Measurements from ENCODE around the gene TMEM176B. TPM values are rescaled to one million over a fixed set of nuclear protein-coding genes. Genes with fewer than 3 reads are reported as not detected.

TMEM176B gene
- total and polyA plus RNA-seq, 7 donors, result 47.4 to 246 (median 52.3) TPM

GRCh38 chr7:150828384-150828783 lies 28.2 kb upstream of the TMEM176B start:
- Histone ChIP-seq H3K4me1 (no peaks in the 10 kb centered on the region), H3K4me3 (no peak overlapping the region), H3K27me3 (no peaks in the 10 kb centered on the region), H3K9me3 (no peaks in the 10 kb centered on the region), H3K27ac (no peak overlapping the region), H3K36me3 (no peaks in the 10 kb centered on the region)
- TF ChIP-seq CTCF (IDR thresholded peaks at IDR 0.05), result no peak
- no peak for TF ChIP-seq POLR2A (IDR thresholded peaks at IDR 0.05)
- no peak for TF ChIP-seq EP300 (IDR thresholded peaks at IDR 0.05)
- no peak for TF ChIP-seq POLR2AphosphoS5 (IDR thresholded peaks at IDR 0.05)
- no peak for DNase-seq
- 69 to 91% methylated on average over 2 of the region's 2 CpGs for WGBS, 2 donors
- intact Hi-C loops (cut with DNase I), result no loop called here

DNA sequence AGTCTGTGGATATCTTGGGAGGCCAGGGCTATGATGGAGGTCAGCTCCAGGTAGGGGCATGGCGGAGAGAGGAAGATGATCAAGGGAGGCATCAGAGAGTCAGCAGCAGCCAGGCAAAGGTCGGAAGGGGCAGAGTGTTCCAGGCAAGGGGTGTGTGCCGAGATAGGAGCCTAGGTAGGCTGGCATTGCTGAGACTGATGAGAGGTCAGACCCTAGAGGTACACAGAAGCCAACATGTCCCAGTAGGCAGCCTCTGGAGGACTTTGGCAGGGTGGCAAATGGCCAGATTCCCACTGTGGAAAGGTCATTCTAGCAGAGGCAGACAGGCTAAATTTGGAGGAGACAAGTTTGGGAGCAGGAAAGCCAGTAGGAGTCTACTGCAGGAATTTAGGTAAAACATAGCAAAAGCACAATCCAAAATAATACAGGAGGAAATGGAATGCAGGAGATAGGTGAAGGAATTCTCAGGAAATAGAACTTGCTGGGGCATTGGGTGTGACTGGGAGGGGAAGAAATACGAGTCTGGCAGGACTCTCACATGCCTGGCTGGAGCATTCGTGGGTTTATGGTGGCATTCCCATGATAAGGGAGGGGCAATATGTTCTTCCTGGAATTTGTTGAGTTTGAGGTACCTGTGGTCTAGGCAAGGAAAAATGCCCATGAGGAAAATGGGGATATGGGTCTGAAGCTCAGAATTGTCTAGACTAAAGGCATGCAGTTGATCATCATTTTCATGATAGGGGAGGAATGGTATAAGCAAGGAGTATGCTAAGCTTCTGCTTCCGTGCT lies 26.1 kb upstream of the TMEM176B start:
- Histone ChIP-seq H3K4me3 (no peak overlapping the region), H3K27ac (no peak overlapping the region), H3K27me3 (no peaks in the 10 kb centered on the region), H3K4me1 (no peaks in the 10 kb centered on the region), H3K9me3 (no peaks in the 10 kb centered on the region), H3K36me3 (no peaks in the 10 kb centered on the region)
- peak; percentile 27 for DNase-seq
- TF ChIP-seq EP300 (IDR thresholded peaks at IDR 0.05), result no peak
- no peak for TF ChIP-seq POLR2A (IDR thresholded peaks at IDR 0.05)
- no peak for TF ChIP-seq CTCF (IDR thresholded peaks at IDR 0.05)
- no peak for TF ChIP-seq POLR2AphosphoS5 (IDR thresholded peaks at IDR 0.05)
- WGBS, 2 donors, result 23 to 70% methylated on average over 6 of the region's 6 CpGs
- intact Hi-C loops (cut with DNase I), result no loop called here

DNA sequence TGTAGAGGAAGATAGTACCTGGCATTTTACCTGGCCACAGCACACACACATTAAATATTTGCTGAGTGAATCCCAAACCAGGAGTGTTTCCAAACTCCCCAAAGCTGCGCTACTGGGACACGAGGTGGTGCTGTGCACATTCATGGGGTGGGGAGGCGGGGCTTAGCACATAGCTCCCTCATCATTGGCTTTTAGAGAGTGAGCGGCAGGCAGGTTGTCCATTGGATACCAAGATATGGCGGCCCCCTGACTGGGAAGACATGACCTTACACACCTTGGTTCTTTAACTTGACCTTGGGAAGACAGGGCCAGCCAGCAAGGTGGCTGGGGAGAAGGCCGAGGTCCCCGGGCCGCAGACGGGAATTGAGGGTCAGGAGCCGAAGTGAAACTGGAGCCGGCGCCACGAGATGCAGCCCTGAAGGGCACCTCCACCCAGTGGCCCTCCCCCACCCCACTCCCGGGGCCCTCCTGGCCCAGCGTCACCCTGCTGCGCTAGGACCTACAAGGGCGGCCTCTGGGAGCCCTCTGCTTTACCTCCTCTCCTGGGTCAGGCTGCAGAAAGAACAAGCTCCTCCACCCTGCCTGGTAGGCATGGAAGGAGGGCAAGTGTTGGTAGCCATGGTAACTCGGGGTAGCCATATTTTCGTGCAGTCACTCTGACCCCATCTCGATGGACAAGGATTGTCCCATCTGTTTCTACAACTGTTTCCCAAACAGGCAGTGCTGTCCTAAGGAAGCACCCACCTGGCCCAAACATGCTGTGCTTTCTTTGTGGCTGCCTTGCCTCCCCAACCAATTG lies 24.4 kb upstream of the TMEM176B start:
- no peak for TF ChIP-seq CTCF (IDR thresholded peaks at IDR 0.05)
- TF ChIP-seq EP300 (IDR thresholded peaks at IDR 0.05), result no peak
- TF ChIP-seq POLR2A (IDR thresholded peaks at IDR 0.05), result no peak
- no peak for TF ChIP-seq POLR2AphosphoS5 (IDR thresholded peaks at IDR 0.05)
- Histone ChIP-seq H3K27me3 (no peaks in the 10 kb centered on the region), H3K27ac (no peak overlapping the region), H3K9me3 (no peaks in the 10 kb centered on the region), H3K4me3 (no peak overlapping the region), H3K36me3 (no peaks in the 10 kb centered on the region), H3K4me1 (no peaks in the 10 kb centered on the region)
- intact Hi-C loops (cut with DNase I), result no loop called here
- peak; percentile 64 for DNase-seq
- WGBS, 2 donors, result 94 to 96% methylated on average over 20 of the region's 20 CpGs

DNA sequence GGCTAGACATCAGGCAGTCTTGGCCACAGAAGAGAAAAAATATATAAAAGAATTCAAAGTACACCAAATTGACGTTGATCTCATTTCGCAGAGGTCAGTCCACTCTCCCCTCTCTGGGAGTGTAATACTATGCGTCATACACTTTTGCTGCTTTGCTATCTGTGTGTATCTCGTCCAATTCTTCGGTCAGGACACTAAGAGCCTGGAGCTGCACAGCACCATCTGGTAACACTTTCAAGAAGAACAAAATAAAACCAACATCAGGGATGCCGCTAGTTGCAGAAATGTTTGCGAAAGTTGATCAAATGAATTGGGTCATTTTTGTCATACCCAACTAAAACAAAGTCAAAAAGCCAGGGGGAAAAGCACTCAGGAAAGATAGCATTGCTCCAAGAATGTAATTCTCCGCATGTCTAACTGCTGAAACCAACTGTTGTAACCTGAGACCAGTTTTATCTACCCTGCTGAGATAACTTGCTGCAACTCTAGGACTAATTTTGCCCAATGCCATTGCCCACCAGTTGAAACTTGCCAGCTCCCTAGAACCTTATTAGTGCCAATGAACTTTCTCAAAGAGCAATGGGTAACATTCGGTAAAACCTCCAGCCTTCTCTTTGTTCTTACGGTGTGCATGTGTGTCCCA lies 23.4 kb upstream of the TMEM176B start:
- no peak overlapping the region for H3K4me3 ChIP-seq
- DNase-seq, result no peak
- no peak overlapping the region for H3K27ac ChIP-seq
- no peaks in the 10 kb centered on the region for H3K27me3 ChIP-seq
- no peaks in the 10 kb centered on the region for H3K9me3 ChIP-seq
- H3K4me1 ChIP-seq, result no peaks in the 10 kb centered on the region
- TF ChIP-seq POLR2A (IDR thresholded peaks at IDR 0.05) (no peak), EP300 (IDR thresholded peaks at IDR 0.05) (no peak), POLR2AphosphoS5 (IDR thresholded peaks at IDR 0.05) (no peak), CTCF (IDR thresholded peaks at IDR 0.05) (no peak)
- no peaks in the 10 kb centered on the region for H3K36me3 ChIP-seq
- 91 to 92% methylated on average over 10 of the region's 10 CpGs for WGBS, 2 donors
- intact Hi-C loops (cut with DNase I), result no loop called here
